Neural cell (in vitro differentiated cells): ENCODE results near the gene HCK. TPM values are rescaled to one million over a fixed set of nuclear protein-coding genes. Genes with fewer than 3 reads are reported as not detected.
A peak's percentile ranks its signal among the peaks of the same experiment; 100 is the strongest.

Experiments
- H2AFZ ChIP-seq: fragments of 200-600, 300-800 bp; sonication (generic), shearing (Covaris generic); 2 replicates; pipeline ENCODE4 v1.6.0; 2014; ENCODE audit warnings: low read depth, mild to moderate bottlenecking, antibody characterized with exemption, low read length, moderate library complexity
- H3F3A ChIP-seq: fragments of 200-600 bp; shearing (Covaris generic); 2 replicates; pipeline ENCODE4 v1.6.1; 2016; ENCODE audit warnings: mild to moderate bottlenecking, moderate library complexity, mixed read lengths, antibody characterized with exemption, low read length; ENCODE audit not compliant: insufficient read depth, poor library complexity, severe bottlenecking
- H3K27ac ChIP-seq: fragments of 200-600, 300-800 bp; sonication (generic), shearing (Covaris generic); 2 replicates; pipeline ENCODE4 v1.5.1; 2014; ENCODE audit warnings: mild to moderate bottlenecking, low read length, moderate library complexity
- H3K27me3 ChIP-seq: fragments of 300-800, 200-600 bp; sonication (generic), shearing (Covaris generic); 2 replicates; pipeline ENCODE4 v1.6.0; 2014; ENCODE audit warnings: mild to moderate bottlenecking, low read depth, low read length, moderate library complexity; ENCODE audit not compliant: insufficient read depth
- H3K36me3 ChIP-seq: fragments of 300-800, 200-600 bp; sonication (generic), shearing (Covaris generic); 2 replicates; pipeline ENCODE4 v1.5.1; 2014; ENCODE audit warnings: mild to moderate bottlenecking, antibody characterized with exemption, low read length, moderate library complexity; ENCODE audit not compliant: insufficient read depth
- H3K4me2 ChIP-seq: fragments of 300-800, 200-600 bp; sonication (generic), shearing (Covaris generic); 2 replicates; pipeline ENCODE4 v1.6.0; 2014; ENCODE audit warnings: mild to moderate bottlenecking, low read length
- H3K4me3 ChIP-seq: fragments of 300-800, 200-600 bp; sonication (generic), shearing (Covaris generic); 2 replicates; pipeline ENCODE4 v1.5.1; 2014; ENCODE audit warnings: mild to moderate bottlenecking, low read length, moderate library complexity
- H3K79me2 ChIP-seq: fragments of 200-600 bp; shearing (Covaris generic); replicated peaks from 2 replicates; pipeline ENCODE4 v1.6.0; 2014; ENCODE audit warnings: mild to moderate bottlenecking, low read length, moderate library complexity; ENCODE audit not compliant: insufficient read depth
- H3K9ac ChIP-seq: fragments of 300-800, 200-600 bp; sonication (generic), shearing (Covaris generic); 2 replicates; pipeline ENCODE4 v1.6.1; 2016; ENCODE audit warnings: mild to moderate bottlenecking, low read length, mixed read lengths
- H3K9me2 ChIP-seq: fragments of 200-600 bp; shearing (Covaris generic); 2 replicates; pipeline ENCODE4 v1.6.1; 2016; ENCODE audit warnings: mild to moderate bottlenecking, low read length, mixed read lengths; ENCODE audit not compliant: insufficient read depth
- H3K9me3 ChIP-seq: fragments of 200-600, 300-800 bp; sonication (generic), shearing (Covaris generic); 2 replicates; pipeline ENCODE4 v1.6.1; 2016; ENCODE audit warnings: mild to moderate bottlenecking, mixed run types, low read length, moderate library complexity, mixed read lengths
- H4K20me1 ChIP-seq: fragments of 200-600 bp; shearing (Covaris generic); 2 replicates; pipeline ENCODE4 v1.6.1; 2016; ENCODE audit warnings: mild to moderate bottlenecking, mixed run types; ENCODE audit not compliant: insufficient read depth
- EP300 ChIP-seq: fragments of 450-650 bp; conservative IDR thresholded peaks from 2 replicates; pipeline ENCODE4 v1.6.1; 2014; ENCODE audit warnings: antibody characterized with exemption, mild to moderate bottlenecking, moderate library complexity; ENCODE audit not compliant: poor library complexity, severe bottlenecking
- EZH2 ChIP-seq: fragments of 200-600, 300-800 bp; shearing (Covaris generic), sonication (generic); IDR thresholded peaks from 2 replicates; pipeline ENCODE4 v1.6.1; 2014; ENCODE audit warnings: antibody characterized with exemption, low read length, borderline replicate concordance, mild to moderate bottlenecking; ENCODE audit not compliant: insufficient read depth, poor library complexity, severe bottlenecking
- MXI1 ChIP-seq: fragments of 450-650 bp; conservative IDR thresholded peaks from 2 replicates; pipeline ENCODE4 v1.6.1; 2014; ENCODE audit warnings: antibody characterized with exemption, mild to moderate bottlenecking; ENCODE audit not compliant: poor library complexity, severe bottlenecking
- POLR2AphosphoS5 ChIP-seq: IDR thresholded peaks from 2 replicates; pipeline ENCODE4 v1.6.1; 2012
- RAD21 ChIP-seq: fragments of 450-650 bp; conservative IDR thresholded peaks from 2 replicates; pipeline ENCODE4 v1.6.1; 2014; ENCODE audit warnings: antibody characterized with exemption, mild to moderate bottlenecking, moderate library complexity
- SMC3 ChIP-seq: fragments of 450-650 bp; conservative IDR thresholded peaks from 2 replicates; pipeline ENCODE4 v1.6.1; 2014; ENCODE audit warnings: antibody characterized with exemption, mild to moderate bottlenecking, moderate library complexity; ENCODE audit not compliant: poor library complexity
- TAF1 ChIP-seq: IDR thresholded peaks from 2 replicates; pipeline ENCODE4 v1.6.1; 2012; ENCODE audit warnings: low read depth
- polyA plus RNA-seq: library from polyadenylated mRNA; depleted of rRNA; stranded (reverse); fragments of >200 nt; gene quantifications from 2 replicates; pipeline ENCODE4 v1.2.3, GENCODE V29; 2014
- TF ChIP-seq, protein P1 (sequence below): fragments of 450-650 bp; IDR thresholded peaks from 2 replicates; pipeline ENCODE4 v1.5.1; 2014; ENCODE audit warnings: antibody characterized with exemption, mild to moderate bottlenecking, moderate library complexity; ENCODE audit not compliant: poor library complexity, severe bottlenecking
- TF ChIP-seq, protein P2 (sequence below): IDR thresholded peaks from 2 replicates; pipeline ENCODE4 v1.6.1; 2012; ENCODE audit warnings: borderline replicate concordance

Gene HCK
- polyA plus RNA-seq, 1 donor from 2014 or later = 0.58 TPM

DNA sequence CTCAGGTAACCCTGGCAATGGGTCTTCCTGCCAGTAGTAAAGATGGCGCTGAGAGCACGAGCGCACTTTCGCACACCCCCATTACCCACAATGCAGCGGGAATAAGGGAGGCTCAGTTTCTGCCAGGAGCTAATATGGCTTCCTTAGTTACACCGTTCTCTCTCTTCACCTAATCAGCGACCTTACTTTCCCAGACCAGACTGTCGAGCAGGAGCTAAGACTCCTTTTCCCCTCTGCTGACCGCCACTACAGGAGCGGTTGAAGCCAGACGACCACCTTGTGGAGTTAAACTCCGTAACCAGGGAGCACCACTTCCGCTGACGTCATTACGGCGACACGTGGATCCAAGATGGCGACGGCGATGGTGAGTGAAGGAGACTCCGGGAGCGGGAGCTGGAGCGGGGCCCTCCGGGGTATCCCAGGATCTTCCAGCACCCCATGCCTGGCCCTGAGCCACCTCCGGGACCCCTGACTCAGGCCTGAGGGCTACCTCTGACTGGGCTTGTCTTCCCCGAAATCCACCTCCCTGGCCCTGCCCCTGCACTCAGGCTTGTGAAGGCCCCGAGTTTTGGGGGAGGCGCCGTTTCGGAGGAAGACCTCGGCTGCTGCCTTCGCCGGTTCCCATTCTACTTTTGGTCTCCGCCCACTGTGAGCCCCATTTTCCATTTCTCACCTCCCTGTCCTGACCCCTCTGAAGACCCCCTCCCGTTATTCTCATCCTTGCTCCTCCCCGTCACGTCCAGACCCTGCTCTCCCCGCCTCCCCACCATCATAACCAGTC is 57.5 kb downstream of the HCK start, which contains the start of gene TM9SF4:
Gene TM9SF4, plus strand, starts transcription at position 323 of the 781 bp plus-strand sequence. Its CDS starts 27 bp downstream, at position 350.
- Histone ChIP-seq H3K27me3 (peaks cover 4% of the 10 kb centered on the region), H3K36me3 (no peaks in the 10 kb centered on the region), H3F3A (no peaks in the 10 kb centered on the region), H3K4me2 (peak within 1 kb of the TSS; percentile 95), H3K9ac (peak within 1 kb of the TSS; percentile 97), H2AFZ (peak within 1 kb of the TSS; percentile 93), H4K20me1 (no peaks in the 10 kb centered on the region), H3K9me2 (no peaks in the 10 kb centered on the region), H3K79me2 (peaks cover 41% of the 10 kb centered on the region), H3K27ac (peak within 1 kb of the TSS; percentile 93), H3K9me3 (no peaks in the 10 kb centered on the region), H3K4me3 (peak within 1 kb of the TSS; percentile 71)
- TF ChIP-seq POLR2AphosphoS5 = peak; percentile 97
- TF ChIP-seq EZH2 = no peak
- peak; percentile 30 for TF ChIP-seq RAD21
- TF ChIP-seq SMC3 = peak; percentile 66
- peak; percentile 96 for TF ChIP-seq MXI1
- peak; percentile 94 for TF ChIP-seq TAF1
- TF ChIP-seq EP300 = peak; percentile 83
- TF ChIP-seq, protein P1, sequence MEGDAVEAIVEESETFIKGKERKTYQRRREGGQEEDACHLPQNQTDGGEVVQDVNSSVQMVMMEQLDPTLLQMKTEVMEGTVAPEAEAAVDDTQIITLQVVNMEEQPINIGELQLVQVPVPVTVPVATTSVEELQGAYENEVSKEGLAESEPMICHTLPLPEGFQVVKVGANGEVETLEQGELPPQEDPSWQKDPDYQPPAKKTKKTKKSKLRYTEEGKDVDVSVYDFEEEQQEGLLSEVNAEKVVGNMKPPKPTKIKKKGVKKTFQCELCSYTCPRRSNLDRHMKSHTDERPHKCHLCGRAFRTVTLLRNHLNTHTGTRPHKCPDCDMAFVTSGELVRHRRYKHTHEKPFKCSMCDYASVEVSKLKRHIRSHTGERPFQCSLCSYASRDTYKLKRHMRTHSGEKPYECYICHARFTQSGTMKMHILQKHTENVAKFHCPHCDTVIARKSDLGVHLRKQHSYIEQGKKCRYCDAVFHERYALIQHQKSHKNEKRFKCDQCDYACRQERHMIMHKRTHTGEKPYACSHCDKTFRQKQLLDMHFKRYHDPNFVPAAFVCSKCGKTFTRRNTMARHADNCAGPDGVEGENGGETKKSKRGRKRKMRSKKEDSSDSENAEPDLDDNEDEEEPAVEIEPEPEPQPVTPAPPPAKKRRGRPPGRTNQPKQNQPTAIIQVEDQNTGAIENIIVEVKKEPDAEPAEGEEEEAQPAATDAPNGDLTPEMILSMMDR = peak; percentile 49
- TF ChIP-seq, protein P2, sequence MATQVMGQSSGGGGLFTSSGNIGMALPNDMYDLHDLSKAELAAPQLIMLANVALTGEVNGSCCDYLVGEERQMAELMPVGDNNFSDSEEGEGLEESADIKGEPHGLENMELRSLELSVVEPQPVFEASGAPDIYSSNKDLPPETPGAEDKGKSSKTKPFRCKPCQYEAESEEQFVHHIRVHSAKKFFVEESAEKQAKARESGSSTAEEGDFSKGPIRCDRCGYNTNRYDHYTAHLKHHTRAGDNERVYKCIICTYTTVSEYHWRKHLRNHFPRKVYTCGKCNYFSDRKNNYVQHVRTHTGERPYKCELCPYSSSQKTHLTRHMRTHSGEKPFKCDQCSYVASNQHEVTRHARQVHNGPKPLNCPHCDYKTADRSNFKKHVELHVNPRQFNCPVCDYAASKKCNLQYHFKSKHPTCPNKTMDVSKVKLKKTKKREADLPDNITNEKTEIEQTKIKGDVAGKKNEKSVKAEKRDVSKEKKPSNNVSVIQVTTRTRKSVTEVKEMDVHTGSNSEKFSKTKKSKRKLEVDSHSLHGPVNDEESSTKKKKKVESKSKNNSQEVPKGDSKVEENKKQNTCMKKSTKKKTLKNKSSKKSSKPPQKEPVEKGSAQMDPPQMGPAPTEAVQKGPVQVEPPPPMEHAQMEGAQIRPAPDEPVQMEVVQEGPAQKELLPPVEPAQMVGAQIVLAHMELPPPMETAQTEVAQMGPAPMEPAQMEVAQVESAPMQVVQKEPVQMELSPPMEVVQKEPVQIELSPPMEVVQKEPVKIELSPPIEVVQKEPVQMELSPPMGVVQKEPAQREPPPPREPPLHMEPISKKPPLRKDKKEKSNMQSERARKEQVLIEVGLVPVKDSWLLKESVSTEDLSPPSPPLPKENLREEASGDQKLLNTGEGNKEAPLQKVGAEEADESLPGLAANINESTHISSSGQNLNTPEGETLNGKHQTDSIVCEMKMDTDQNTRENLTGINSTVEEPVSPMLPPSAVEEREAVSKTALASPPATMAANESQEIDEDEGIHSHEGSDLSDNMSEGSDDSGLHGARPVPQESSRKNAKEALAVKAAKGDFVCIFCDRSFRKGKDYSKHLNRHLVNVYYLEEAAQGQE = peak; percentile 94

DNA sequence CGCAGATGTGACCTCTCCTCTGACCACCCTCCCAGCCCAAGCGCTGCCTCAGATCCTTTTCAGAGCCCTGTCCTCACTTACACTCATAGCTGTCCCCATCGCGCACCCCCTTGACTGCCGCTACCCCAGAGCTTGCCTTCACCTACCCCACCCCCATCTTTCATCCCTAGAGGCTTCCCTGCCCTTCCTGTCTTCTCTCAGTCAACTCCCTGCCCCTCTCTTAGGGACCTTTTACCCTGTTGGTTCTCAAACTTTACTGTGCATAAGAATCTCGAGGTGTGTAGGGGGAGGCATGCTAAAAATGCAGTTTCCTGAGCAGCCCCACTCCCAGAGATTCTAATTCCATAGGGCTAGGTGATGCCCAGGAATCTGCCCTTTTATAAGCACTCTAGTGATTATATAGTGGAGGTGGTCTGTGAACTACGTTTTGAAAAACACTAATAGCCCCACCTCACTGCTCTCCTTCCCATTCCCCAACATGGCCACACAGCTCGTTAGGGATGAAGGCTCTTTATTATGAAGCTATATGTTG is 58.2 kb downstream of the HCK start:
- peak overlapping the region; percentile 95 for H3K4me2 ChIP-seq
- no peak for TF ChIP-seq EZH2
- no peak for TF ChIP-seq TAF1
- no peak for TF ChIP-seq EP300
- no peak for TF ChIP-seq RAD21
- TF ChIP-seq, protein P1 = no peak
- no peaks in the 10 kb centered on the region for H3K9me2 ChIP-seq
- H3K9ac ChIP-seq = peak overlapping the region; percentile 97
- no peaks in the 10 kb centered on the region for H4K20me1 ChIP-seq
- H3K27ac ChIP-seq = peak overlapping the region; percentile 93
- H3K4me3 ChIP-seq = peak overlapping the region; percentile 71
- H3K36me3 ChIP-seq = no peaks in the 10 kb centered on the region
- no peaks in the 10 kb centered on the region for H3K9me3 ChIP-seq
- H3K79me2 ChIP-seq = peaks cover 46% of the 10 kb centered on the region
- H3F3A ChIP-seq = no peaks in the 10 kb centered on the region
- peak overlapping the region; percentile 93 for H2AFZ ChIP-seq
- no peaks in the 10 kb centered on the region for H3K27me3 ChIP-seq
